Astrocyte (in vitro differentiated cells and primary cell): ENCODE data around the gene CALD1. TPM values are rescaled to one million over a fixed set of nuclear protein-coding genes. Genes with fewer than 3 reads are reported as not detected.
A peak's percentile ranks its signal among the peaks of the same experiment; 100 is the strongest.

ENCODE experiments used
- DNase-seq: peaks from one replicate; pipeline ENCODE4 v3.0.0-alpha.2; 2010; ENCODE audit warnings: low read depth
- FAIRE-seq: peaks from 2 replicates; lab custom pipeline; 2011; peaks lifted over from hg19 to GRCh38; lab: Jason Lieb, UNC
- H2AFZ ChIP-seq: 2 replicates; pipeline ENCODE4 v1.6.0; 2012; ENCODE audit warnings: low read depth, low read length, inconsistent platforms
- H3K27ac ChIP-seq: 2 replicates; pipeline ENCODE4 v1.5.1; 2011; ENCODE audit warnings: low read depth, low read length, inconsistent platforms
- H3K27me3 ChIP-seq: 2 replicates; pipeline ENCODE4 v1.6.0; 2011; ENCODE audit warnings: low read length, inconsistent platforms; ENCODE audit not compliant: insufficient read depth
- H3K36me3 ChIP-seq: 2 replicates; pipeline ENCODE4 v1.5.1; 2011; ENCODE audit warnings: low read length, inconsistent platforms; ENCODE audit not compliant: insufficient read depth
- H3K4me1 ChIP-seq: 2 replicates; pipeline ENCODE4 v1.5.1; 2011; ENCODE audit warnings: low read length, inconsistent platforms; ENCODE audit not compliant: insufficient read depth
- H3K4me2 ChIP-seq: 2 replicates; pipeline ENCODE4 v1.6.0; 2012; ENCODE audit warnings: low read length, inconsistent platforms
- H3K4me3 ChIP-seq: 2 replicates; pipeline ENCODE4 v1.5.1; 2011; ENCODE audit warnings: low read depth, mild to moderate bottlenecking, low read length, inconsistent platforms; ENCODE audit not compliant: insufficient read depth
- H3K79me2 ChIP-seq: 2 replicates; pipeline ENCODE4 v1.6.0; 2012; ENCODE audit warnings: mild to moderate bottlenecking, low read length, inconsistent platforms; ENCODE audit not compliant: insufficient read depth
- H3K9ac ChIP-seq: 2 replicates; pipeline ENCODE4 v1.6.0; 2012; ENCODE audit warnings: mild to moderate bottlenecking, low read length, inconsistent platforms
- H3K9me3 ChIP-seq: 2 replicates; pipeline ENCODE4 v1.5.1; 2012; ENCODE audit warnings: low read depth, mild to moderate bottlenecking, low read length, inconsistent platforms; ENCODE audit not compliant: insufficient read depth
- H4K20me1 ChIP-seq: 2 replicates; pipeline ENCODE4 v1.6.0; 2012; ENCODE audit warnings: low read length, inconsistent platforms; ENCODE audit not compliant: insufficient read depth
- H3K27ac Mint-ChIP-seq: one replicate; pipeline ENCODE4 v1.8.0; 2021; ENCODE audit warnings: mild to moderate bottlenecking, mixed read lengths; ENCODE audit not compliant: unreplicated experiment
- H3K27me3 Mint-ChIP-seq: one replicate; pipeline ENCODE4 v1.8.0; 2021; ENCODE audit warnings: low read depth, mixed read lengths; ENCODE audit not compliant: unreplicated experiment
- H3K36me3 Mint-ChIP-seq: one replicate; pipeline ENCODE4 v1.8.0; 2021; ENCODE audit warnings: low read depth, mixed read lengths; ENCODE audit not compliant: unreplicated experiment
- H3K4me1 Mint-ChIP-seq: one replicate; pipeline ENCODE4 v1.8.0; 2021; ENCODE audit warnings: low read depth, mixed read lengths; ENCODE audit not compliant: unreplicated experiment
- H3K4me3 Mint-ChIP-seq: one replicate; pipeline ENCODE4 v1.8.0; 2021; ENCODE audit warnings: mild to moderate bottlenecking, moderate library complexity, mixed read lengths; ENCODE audit not compliant: unreplicated experiment
- H3K9me3 Mint-ChIP-seq: one replicate; pipeline ENCODE4 v1.8.0; 2021; ENCODE audit warnings: mild to moderate bottlenecking, mixed read lengths; ENCODE audit not compliant: unreplicated experiment
- EZH2 ChIP-seq: IDR thresholded peaks from 2 replicates; pipeline ENCODE4 v1.6.1; 2012; ENCODE audit warnings: mild to moderate bottlenecking, low read length, inconsistent platforms; ENCODE audit not compliant: insufficient read depth
- total RNA-seq: library from RNA; stranded (reverse); gene quantifications from 2 replicates; pipeline ENCODE4 v1.2.1, GENCODE V29; 2021
- TF ChIP-seq, protein P1 (sequence below): IDR thresholded peaks from 2 replicates; pipeline ENCODE4 v1.5.1; 2011; ENCODE audit warnings: low read depth, mild to moderate bottlenecking, inconsistent platforms, low read length, moderate library complexity; ENCODE audit not compliant: insufficient read depth

CALD1 gene
- total RNA-seq, 1 donor from 2014 or later: 1,872 TPM

DNA sequence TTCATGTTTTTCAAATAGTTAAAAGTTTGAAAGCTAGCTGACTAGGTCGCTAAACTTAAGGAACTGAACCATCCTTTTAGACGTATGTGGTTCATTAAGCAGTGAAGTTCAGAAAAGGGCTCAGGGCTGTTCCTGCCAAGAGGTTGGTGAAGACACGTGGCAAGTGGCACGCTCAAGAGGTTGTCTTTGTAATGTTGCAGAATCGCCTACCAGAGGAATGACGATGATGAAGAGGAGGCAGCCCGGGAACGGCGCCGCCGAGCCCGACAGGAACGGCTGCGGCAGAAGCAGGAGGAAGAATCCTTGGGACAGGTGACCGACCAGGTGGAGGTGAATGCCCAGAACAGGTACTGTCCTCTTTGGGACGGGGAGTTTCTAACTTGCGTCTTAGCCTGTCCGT lies 149.1 kb downstream of the CALD1 start:
- no peak overlapping the region for H2AFZ ChIP-seq
- H3K36me3 Mint-ChIP-seq: peaks cover 36% of the 10 kb centered on the region
- no peak overlapping the region for H3K27ac ChIP-seq
- no peaks in the 10 kb centered on the region for H3K9me3 ChIP-seq
- no peaks in the 10 kb centered on the region for H3K9me3 Mint-ChIP-seq
- H3K4me3 ChIP-seq: no peak overlapping the region
- FAIRE-seq (no peak), DNase-seq (no peak)
- H3K4me1 Mint-ChIP-seq: peaks cover 54% of the 10 kb centered on the region
- H3K79me2 ChIP-seq: peaks cover 89% of the 10 kb centered on the region
- H3K4me3 Mint-ChIP-seq: no peak overlapping the region
- H4K20me1 ChIP-seq: peaks cover 85% of the 10 kb centered on the region
- no peak for TF ChIP-seq EZH2
- TF ChIP-seq, protein P1, sequence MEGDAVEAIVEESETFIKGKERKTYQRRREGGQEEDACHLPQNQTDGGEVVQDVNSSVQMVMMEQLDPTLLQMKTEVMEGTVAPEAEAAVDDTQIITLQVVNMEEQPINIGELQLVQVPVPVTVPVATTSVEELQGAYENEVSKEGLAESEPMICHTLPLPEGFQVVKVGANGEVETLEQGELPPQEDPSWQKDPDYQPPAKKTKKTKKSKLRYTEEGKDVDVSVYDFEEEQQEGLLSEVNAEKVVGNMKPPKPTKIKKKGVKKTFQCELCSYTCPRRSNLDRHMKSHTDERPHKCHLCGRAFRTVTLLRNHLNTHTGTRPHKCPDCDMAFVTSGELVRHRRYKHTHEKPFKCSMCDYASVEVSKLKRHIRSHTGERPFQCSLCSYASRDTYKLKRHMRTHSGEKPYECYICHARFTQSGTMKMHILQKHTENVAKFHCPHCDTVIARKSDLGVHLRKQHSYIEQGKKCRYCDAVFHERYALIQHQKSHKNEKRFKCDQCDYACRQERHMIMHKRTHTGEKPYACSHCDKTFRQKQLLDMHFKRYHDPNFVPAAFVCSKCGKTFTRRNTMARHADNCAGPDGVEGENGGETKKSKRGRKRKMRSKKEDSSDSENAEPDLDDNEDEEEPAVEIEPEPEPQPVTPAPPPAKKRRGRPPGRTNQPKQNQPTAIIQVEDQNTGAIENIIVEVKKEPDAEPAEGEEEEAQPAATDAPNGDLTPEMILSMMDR: no peak
- no peak overlapping the region for H3K4me2 ChIP-seq
- no peaks in the 10 kb centered on the region for H3K27me3 Mint-ChIP-seq
- H3K36me3 ChIP-seq: peaks cover 48% of the 10 kb centered on the region
- H3K4me1 ChIP-seq: peaks cover 29% of the 10 kb centered on the region
- H3K9ac ChIP-seq: no peak overlapping the region
- H3K27me3 ChIP-seq: no peaks in the 10 kb centered on the region
- no peak overlapping the region for H3K27ac Mint-ChIP-seq

DNA sequence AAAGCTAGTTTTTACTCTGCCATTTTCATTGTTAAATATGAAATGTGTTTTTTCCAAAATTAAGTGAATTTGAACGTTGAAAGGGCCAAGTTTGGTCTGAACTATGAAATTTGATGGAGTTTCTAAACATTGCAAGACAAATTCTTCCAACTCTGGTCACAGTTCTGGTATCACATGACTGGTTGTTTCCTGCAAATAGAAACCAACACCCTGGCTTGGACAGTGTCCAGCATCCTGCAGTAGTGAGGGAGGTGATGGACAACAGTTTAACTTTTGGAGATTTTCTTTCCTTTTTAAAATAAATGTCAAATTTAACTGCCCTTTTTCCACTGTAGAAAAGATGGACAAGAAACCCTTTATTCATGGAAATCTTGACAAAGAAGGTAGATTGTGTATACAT lies 152.1 kb downstream of the CALD1 start:
- Mint-ChIP-seq H3K36me3 (peaks cover 51% of the 10 kb centered on the region), H3K27ac (peak overlapping the region; percentile 71), H3K4me3 (peak overlapping the region; percentile 25), H3K9me3 (no peaks in the 10 kb centered on the region), H3K4me1 (peaks cover 73% of the 10 kb centered on the region), H3K27me3 (no peaks in the 10 kb centered on the region)
- peaks cover 80% of the 10 kb centered on the region for H4K20me1 ChIP-seq
- H3K4me3 ChIP-seq: no peak overlapping the region
- TF ChIP-seq EZH2: no peak
- TF ChIP-seq, protein P1: no peak
- H3K9me3 ChIP-seq: no peaks in the 10 kb centered on the region
- H3K4me2 ChIP-seq: peak overlapping the region; percentile 88
- peaks cover 39% of the 10 kb centered on the region for H3K4me1 ChIP-seq
- H3K9ac ChIP-seq: no peak overlapping the region
- H2AFZ ChIP-seq: no peak overlapping the region
- H3K79me2 ChIP-seq: peaks cover 79% of the 10 kb centered on the region
- no peaks in the 10 kb centered on the region for H3K27me3 ChIP-seq
- DNase-seq: no peak
- no peak for FAIRE-seq
- H3K36me3 ChIP-seq: peaks cover 72% of the 10 kb centered on the region
- H3K27ac ChIP-seq: peak overlapping the region; percentile 92

DNA sequence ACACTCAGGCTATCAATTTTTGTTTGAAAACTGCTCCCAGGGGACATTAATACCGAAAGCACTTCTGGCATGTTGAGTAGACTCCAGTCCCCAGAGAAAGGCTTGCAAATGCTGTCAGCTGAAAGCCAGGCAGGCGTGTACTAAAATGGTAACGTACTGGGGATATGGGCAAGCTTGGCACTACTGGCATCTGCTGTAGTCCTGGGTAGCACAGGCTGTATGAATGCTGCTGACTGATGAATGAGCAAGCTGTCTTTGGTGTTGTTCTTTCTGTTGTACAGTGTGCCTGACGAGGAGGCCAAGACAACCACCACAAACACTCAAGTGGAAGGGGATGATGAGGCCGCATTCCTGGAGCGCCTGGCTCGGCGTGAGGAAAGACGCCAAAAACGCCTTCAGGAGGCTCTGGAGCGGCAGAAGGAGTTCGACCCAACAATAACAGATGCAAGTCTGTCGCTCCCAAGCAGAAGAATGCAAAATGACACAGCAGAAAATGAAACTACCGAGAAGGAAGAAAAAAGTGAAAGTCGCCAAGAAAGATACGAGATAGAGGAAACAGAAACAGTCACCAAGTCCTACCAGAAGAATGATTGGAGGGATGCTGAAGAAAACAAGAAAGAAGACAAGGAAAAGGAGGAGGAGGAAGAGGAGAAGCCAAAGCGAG lies 153.4 kb downstream of the CALD1 start:
- H3K9me3 ChIP-seq: no peaks in the 10 kb centered on the region
- Mint-ChIP-seq H3K36me3 (peaks cover 47% of the 10 kb centered on the region), H3K27ac (peak overlapping the region; percentile 71), H3K27me3 (no peaks in the 10 kb centered on the region), H3K9me3 (no peaks in the 10 kb centered on the region), H3K4me1 (peaks cover 82% of the 10 kb centered on the region), H3K4me3 (peak overlapping the region; percentile 20)
- H3K36me3 ChIP-seq: peaks cover 78% of the 10 kb centered on the region
- peak overlapping the region; percentile 88 for H3K4me2 ChIP-seq
- H3K27ac ChIP-seq: peak overlapping the region; percentile 92
- peak overlapping the region; percentile 36 for H3K4me3 ChIP-seq
- H2AFZ ChIP-seq: peak overlapping the region; percentile 35
- TF ChIP-seq, protein P1: no peak
- TF ChIP-seq EZH2: no peak
- peaks cover 71% of the 10 kb centered on the region for H3K79me2 ChIP-seq
- peaks cover 47% of the 10 kb centered on the region for H3K4me1 ChIP-seq
- no peaks in the 10 kb centered on the region for H3K27me3 ChIP-seq
- H4K20me1 ChIP-seq: peaks cover 74% of the 10 kb centered on the region
- peak overlapping the region; percentile 86 for H3K9ac ChIP-seq
- peak; percentile 96 for DNase-seq
- FAIRE-seq: peak; percentile 41
